Measurements from ENCODE around the gene TLE4. TPM values are rescaled to one million over a fixed set of nuclear protein-coding genes. Genes with fewer than 3 reads are reported as not detected.

The TLE4 gene
- total RNA-seq, 1 donor from 2014 or later = 98.5 TPM

DNA sequence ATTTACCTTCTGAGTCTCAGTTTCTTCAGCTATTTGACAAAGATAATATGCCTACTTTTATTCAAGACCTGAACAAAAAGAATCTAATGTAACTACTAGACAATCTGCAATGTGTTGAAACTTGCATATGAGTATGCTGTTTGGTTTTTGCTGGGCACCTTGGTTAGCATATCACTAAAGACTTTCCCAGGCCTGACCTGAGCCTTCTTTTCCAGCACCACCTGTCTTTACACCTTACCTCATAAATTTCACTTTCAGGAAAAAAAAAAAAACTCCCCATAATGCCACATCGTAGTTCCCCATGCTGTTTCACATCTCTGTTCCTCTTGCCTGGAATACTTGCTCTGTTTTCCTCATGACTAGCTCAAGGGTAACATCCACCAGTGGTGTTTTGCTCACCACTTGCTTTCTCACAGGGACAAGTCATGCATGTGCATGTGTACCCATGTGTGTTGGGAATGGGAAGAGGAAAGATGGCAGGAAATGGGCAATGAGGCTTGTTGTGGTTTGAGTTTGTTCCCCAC lies 45.6 kb upstream of the TLE4 start:
- FAIRE-seq = no peak
- H3K27ac ChIP-seq (ENCODE audit: low read depth, low read length) = no peak overlapping the region

DNA sequence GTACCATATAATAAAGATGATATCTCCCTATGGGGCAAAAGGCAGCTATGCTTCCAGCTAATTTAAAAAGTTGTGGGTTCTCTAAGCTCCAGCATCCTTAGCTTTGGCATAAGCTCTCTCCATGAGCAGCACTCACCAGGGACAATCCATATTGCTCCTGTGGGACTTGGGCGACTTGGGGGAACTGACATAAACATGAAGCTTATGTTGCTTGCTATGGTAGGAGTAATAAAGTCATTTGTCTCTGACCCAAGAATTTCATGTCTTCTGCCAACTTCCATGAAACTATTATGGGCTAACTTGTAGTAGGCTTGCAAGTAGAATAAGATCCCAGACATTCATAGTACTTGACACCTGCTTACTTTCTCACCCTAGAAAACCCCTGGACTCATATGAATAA lies 36.2 kb upstream of the TLE4 start:
- no peaks in the 10 kb centered on the region for H3K36me3 Mint-ChIP-seq (ENCODE audit: low read depth, unreplicated experiment)
- H3K4me3 ChIP-seq (ENCODE audit: insufficient read depth, low read depth, low read length) = no peak overlapping the region
- FAIRE-seq = no peak
- no peaks in the 10 kb centered on the region for H3K27me3 Mint-ChIP-seq (ENCODE audit: low read depth, unreplicated experiment)
- H3K27ac Mint-ChIP-seq (ENCODE audit: unreplicated experiment) = no peak overlapping the region
- H3K27me3 ChIP-seq (ENCODE audit: insufficient read depth, low read length) = peaks cover 5% of the 10 kb centered on the region
- no peaks in the 10 kb centered on the region for H3K9me3 Mint-ChIP-seq (ENCODE audit: unreplicated experiment)
- no peak overlapping the region for H3K4me3 Mint-ChIP-seq (ENCODE audit: unreplicated experiment)
- no peaks in the 10 kb centered on the region for H3K4me1 ChIP-seq (ENCODE audit: insufficient read depth, low read length)
- H3K4me1 Mint-ChIP-seq (ENCODE audit: low read depth, unreplicated experiment) = no peaks in the 10 kb centered on the region
- H3K27ac ChIP-seq (ENCODE audit: low read depth, low read length) = no peak overlapping the region
- H3K4me2 ChIP-seq (ENCODE audit: low read length) = no peak overlapping the region
- H3K9ac ChIP-seq (ENCODE audit: low read length) = no peak overlapping the region
- H4K20me1 ChIP-seq (ENCODE audit: insufficient read depth, low read length) = no peaks in the 10 kb centered on the region
- no peaks in the 10 kb centered on the region for H3K79me2 ChIP-seq (ENCODE audit: insufficient read depth, low read length)
- H3K9me3 ChIP-seq (ENCODE audit: insufficient read depth, low read depth, low read length) = no peaks in the 10 kb centered on the region
- H2AFZ ChIP-seq (ENCODE audit: low read depth, low read length) = no peak overlapping the region
- no peak for TF ChIP-seq EZH2 (IDR thresholded peaks at IDR 0.05; ENCODE audit: insufficient read depth, low read length)
- TF ChIP-seq, protein P1, sequence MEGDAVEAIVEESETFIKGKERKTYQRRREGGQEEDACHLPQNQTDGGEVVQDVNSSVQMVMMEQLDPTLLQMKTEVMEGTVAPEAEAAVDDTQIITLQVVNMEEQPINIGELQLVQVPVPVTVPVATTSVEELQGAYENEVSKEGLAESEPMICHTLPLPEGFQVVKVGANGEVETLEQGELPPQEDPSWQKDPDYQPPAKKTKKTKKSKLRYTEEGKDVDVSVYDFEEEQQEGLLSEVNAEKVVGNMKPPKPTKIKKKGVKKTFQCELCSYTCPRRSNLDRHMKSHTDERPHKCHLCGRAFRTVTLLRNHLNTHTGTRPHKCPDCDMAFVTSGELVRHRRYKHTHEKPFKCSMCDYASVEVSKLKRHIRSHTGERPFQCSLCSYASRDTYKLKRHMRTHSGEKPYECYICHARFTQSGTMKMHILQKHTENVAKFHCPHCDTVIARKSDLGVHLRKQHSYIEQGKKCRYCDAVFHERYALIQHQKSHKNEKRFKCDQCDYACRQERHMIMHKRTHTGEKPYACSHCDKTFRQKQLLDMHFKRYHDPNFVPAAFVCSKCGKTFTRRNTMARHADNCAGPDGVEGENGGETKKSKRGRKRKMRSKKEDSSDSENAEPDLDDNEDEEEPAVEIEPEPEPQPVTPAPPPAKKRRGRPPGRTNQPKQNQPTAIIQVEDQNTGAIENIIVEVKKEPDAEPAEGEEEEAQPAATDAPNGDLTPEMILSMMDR (IDR thresholded peaks at IDR 0.05; ENCODE audit: insufficient read depth, low read depth, low read length) = no peak
- H3K36me3 ChIP-seq (ENCODE audit: insufficient read depth, low read length) = no peaks in the 10 kb centered on the region
- DNase-seq (ENCODE audit: low read depth) = no peak

More for the DNA sequence above, 45.6 kb upstream of the TLE4 start:
- TF ChIP-seq, protein P1 (IDR thresholded peaks at IDR 0.05; ENCODE audit: insufficient read depth, low read depth, low read length) = no peak
- no peak for TF ChIP-seq EZH2 (IDR thresholded peaks at IDR 0.05; ENCODE audit: insufficient read depth, low read length)
- H3K36me3 ChIP-seq (ENCODE audit: insufficient read depth, low read length) = no peaks in the 10 kb centered on the region
- no peaks in the 10 kb centered on the region for H3K27me3 ChIP-seq (ENCODE audit: insufficient read depth, low read length)
- Mint-ChIP-seq H3K4me3 (ENCODE audit: unreplicated experiment) (no peak overlapping the region), H3K27ac (ENCODE audit: unreplicated experiment) (no peak overlapping the region), H3K27me3 (ENCODE audit: low read depth, unreplicated experiment) (no peaks in the 10 kb centered on the region), H3K4me1 (ENCODE audit: low read depth, unreplicated experiment) (no peaks in the 10 kb centered on the region), H3K36me3 (ENCODE audit: low read depth, unreplicated experiment) (no peaks in the 10 kb centered on the region), H3K9me3 (ENCODE audit: unreplicated experiment) (peaks cover 1% of the 10 kb centered on the region)
- no peak overlapping the region for H3K4me3 ChIP-seq (ENCODE audit: insufficient read depth, low read depth, low read length)
- no peaks in the 10 kb centered on the region for H4K20me1 ChIP-seq (ENCODE audit: insufficient read depth, low read length)
- no peak overlapping the region for H3K9ac ChIP-seq (ENCODE audit: low read length)
- no peak overlapping the region for H3K4me2 ChIP-seq (ENCODE audit: low read length)
- no peak overlapping the region for H2AFZ ChIP-seq (ENCODE audit: low read depth, low read length)
- no peak for DNase-seq (ENCODE audit: low read depth)
- H3K79me2 ChIP-seq (ENCODE audit: insufficient read depth, low read length) = no peaks in the 10 kb centered on the region
- H3K4me1 ChIP-seq (ENCODE audit: insufficient read depth, low read length) = no peaks in the 10 kb centered on the region
- no peaks in the 10 kb centered on the region for H3K9me3 ChIP-seq (ENCODE audit: insufficient read depth, low read depth, low read length)

DNA sequence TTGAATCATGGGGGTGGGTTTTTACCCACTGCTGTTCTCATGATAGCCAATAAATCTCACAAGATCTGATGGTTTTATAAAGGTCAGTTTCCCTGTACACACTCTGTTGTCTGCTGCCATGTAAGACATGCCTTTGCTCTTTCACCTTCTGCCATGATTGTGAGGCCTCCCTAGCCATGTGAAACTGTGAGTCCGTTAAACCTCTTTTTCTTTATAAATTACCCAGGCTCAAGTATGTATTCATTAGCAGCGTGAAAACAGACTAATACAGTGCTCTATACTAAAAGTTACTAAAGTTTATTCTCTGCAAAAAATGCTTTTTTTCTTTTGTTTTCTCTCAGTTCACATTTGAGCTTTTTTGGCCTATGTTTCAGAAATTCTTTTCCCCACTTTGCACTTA lies 33.9 kb upstream of the TLE4 start:
- no peak overlapping the region for H3K4me3 Mint-ChIP-seq (ENCODE audit: unreplicated experiment)
- no peak for FAIRE-seq

More for the DNA sequence above, 33.9 kb upstream of the TLE4 start:
- H3K4me1 ChIP-seq (ENCODE audit: insufficient read depth, low read length) = no peaks in the 10 kb centered on the region
- no peaks in the 10 kb centered on the region for H4K20me1 ChIP-seq (ENCODE audit: insufficient read depth, low read length)
- no peak overlapping the region for H3K27ac Mint-ChIP-seq (ENCODE audit: unreplicated experiment)
- TF ChIP-seq EZH2 (IDR thresholded peaks at IDR 0.05; ENCODE audit: insufficient read depth, low read length) = no peak
- TF ChIP-seq, protein P1 (IDR thresholded peaks at IDR 0.05; ENCODE audit: insufficient read depth, low read depth, low read length) = no peak
- H3K4me2 ChIP-seq (ENCODE audit: low read length) = no peak overlapping the region
- no peak overlapping the region for H3K9ac ChIP-seq (ENCODE audit: low read length)
- no peaks in the 10 kb centered on the region for H3K36me3 ChIP-seq (ENCODE audit: insufficient read depth, low read length)
- H3K27ac ChIP-seq (ENCODE audit: low read depth, low read length) = no peak overlapping the region
- no peaks in the 10 kb centered on the region for H3K9me3 ChIP-seq (ENCODE audit: insufficient read depth, low read depth, low read length)
- H3K9me3 Mint-ChIP-seq (ENCODE audit: unreplicated experiment) = no peaks in the 10 kb centered on the region
- H3K27me3 ChIP-seq (ENCODE audit: insufficient read depth, low read length) = peaks cover 5% of the 10 kb centered on the region
- H3K79me2 ChIP-seq (ENCODE audit: insufficient read depth, low read length) = no peaks in the 10 kb centered on the region
- no peak overlapping the region for H2AFZ ChIP-seq (ENCODE audit: low read depth, low read length)
- DNase-seq (ENCODE audit: low read depth) = no peak
- no peak overlapping the region for H3K4me3 ChIP-seq (ENCODE audit: insufficient read depth, low read depth, low read length)
- H3K27me3 Mint-ChIP-seq (ENCODE audit: low read depth, unreplicated experiment) = no peaks in the 10 kb centered on the region
- H3K4me1 Mint-ChIP-seq (ENCODE audit: low read depth, unreplicated experiment) = no peaks in the 10 kb centered on the region
- no peaks in the 10 kb centered on the region for H3K36me3 Mint-ChIP-seq (ENCODE audit: low read depth, unreplicated experiment)
